Right ventricle myocardium inferior (tissue), 1 donor: Measurements from ENCODE around the gene KIF26A. TPM values are rescaled to one million over a fixed set of nuclear protein-coding genes. Genes with fewer than 3 reads are reported as not detected.

Experiments used
- microRNA-seq: library from miRNA; unstranded; fragments of <30 nt; microRNA quantifications from one replicate; pipeline ENCODE4 v1.2.0, GENCODE V29; 2020
- total RNA-seq: library from RNA; stranded (reverse); fragmentation: NEBNext Ultra II Directional; extraction: Animal tissue kit (Norgen Biotek cat#: 25700); gene quantifications from one replicate; pipeline ENCODE4 v1.2.1, GENCODE V29; 2021
- donor health status: DM: no; HTN: yes; CAD: no; lungs with severe emphysema.

The KIF26A gene
- total RNA-seq, 1 donor from 2014 or later, result 6.4 TPM

Small RNA genes within 50 kb of the gene (microRNA-seq; reads per million reads assigned to microRNA genes)
- not detected for gene MIR203A
- not detected for gene MIR203B

Other genes starting within 250 kb of the KIF26A start
- 2.5 TPM for gene TDRD9, start 210.1 kb upstream of the KIF26A start, total RNA-seq
- 25.1 TPM for gene RD3L, start 196.1 kb upstream of the KIF26A start, total RNA-seq
- 27.5 TPM for gene ASPG, start 52.9 kb upstream of the KIF26A start, total RNA-seq